ENCODE measurements around the gene MAPK9.
"Not testable (repeated sequence)": the region's sequence is repeated elsewhere in the genome, so short reads cannot be mapped to it uniquely, and the experiment has no call there.

GRCh38 chr5:180299014-180299413 is 7.1 kb upstream of the MAPK9 start:
- not testable (repeated sequence) for TF ChIP-seq CTCF, POLR2A (IDR thresholded peaks at IDR 0.05)

Data from thyroid gland (tissue), 4 donors.